ENCODE results near the gene WDR27.

WDR27 gene

GRCh38 chr6:169510871-169511270 lies 191.0 kb downstream of the WDR27 start:
- DNase-seq: no peak

- no peak for DNase-seq
Observed at GRCh38 chr6:169508452-169508851, 193.4 kb downstream of the WDR27 start.

- DNase-seq: no peak
Observed at GRCh38 chr6:169503422-169504152, 198.2 kb downstream of the WDR27 start.

DNA sequence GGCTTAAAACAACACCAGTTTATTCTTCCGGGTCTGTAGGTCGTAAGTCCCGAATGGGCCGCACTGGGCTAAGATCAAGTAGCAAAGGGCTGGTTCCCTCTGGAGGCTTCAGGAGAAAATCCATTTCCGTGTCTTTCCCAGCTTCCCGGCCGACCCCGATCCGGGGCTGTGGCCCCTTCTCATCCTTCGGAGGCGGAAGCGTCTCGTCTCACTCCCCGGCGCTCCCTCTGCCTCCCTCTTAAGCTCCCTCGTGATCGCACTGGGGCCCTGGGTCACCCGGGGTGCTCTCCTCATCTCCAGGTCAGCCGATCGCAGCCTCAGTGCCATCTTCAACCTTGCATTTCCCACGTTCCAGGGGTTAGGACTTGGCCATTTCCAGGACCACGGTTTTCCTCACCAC lies 199.4 kb downstream of the WDR27 start:
- no peak for DNase-seq

DNA sequence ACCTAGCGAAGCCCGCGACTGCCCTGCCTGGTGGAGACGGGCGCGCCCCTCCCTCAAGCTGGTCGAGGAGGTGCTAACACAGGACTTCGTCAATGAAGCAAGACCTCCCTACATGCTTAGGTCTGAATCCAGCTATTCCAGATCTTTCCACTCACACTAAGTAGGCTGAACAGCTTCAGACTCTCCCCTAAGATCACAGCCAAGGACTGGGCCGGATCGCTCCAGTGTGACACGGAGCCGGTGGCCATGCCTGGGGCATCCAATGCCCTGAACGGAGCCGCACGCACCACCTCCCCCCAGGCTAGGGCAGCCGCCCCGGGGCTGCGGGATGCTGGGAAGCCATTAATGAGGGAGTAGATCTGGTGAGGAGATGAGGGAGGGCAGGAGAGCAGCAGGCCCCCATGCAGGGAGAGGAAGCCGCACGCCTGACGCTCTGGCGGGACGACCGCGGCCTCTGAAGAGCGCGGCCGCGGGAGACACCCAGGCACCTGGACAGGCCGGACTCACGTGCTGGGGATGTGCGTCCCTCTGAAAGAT lies 200.0 kb downstream of the WDR27 start:
- DNase-seq: no peak

DNA sequence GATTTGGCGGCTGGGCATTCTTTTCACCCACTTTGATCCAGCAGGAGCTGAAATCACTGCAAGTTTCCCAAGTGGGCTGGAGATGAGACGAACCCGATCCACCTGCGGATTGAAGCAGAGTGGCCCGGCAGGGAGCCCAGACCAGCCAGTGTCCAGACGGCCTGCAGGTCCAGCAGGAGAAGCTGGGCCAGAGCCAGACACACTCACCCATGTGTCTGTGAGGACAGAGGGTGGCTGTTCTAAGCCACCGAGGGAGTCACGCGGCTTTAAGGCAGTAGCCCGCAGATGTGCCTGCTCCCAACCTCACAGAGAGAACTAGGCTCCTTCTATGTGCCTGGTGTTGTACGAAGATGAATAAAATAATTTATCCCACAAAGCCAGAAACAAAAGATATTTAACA lies 200.7 kb downstream of the WDR27 start:
- no peak for DNase-seq

DNA sequence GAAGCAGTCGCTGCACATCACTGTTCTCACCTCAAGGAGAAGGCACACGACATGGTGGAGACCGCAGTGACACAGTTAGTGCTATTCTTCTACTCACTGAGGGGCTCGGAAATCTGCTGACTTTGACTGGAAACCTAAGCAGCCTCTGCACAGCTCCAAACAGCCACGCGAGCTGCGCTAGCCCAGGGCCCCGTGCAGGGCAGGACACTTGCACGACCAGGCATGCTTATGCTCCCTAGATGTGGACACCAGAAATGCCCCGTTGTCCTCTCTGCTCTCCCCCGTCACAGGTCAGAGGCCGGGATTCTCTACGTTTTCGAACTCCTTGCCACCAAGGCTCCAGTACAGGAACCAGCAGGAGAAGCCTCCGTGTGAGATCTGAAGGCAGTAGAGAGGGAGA lies 201.1 kb downstream of the WDR27 start:
- no peak for DNase-seq

- DNase-seq: no peak
Observed at GRCh38 chr6:169499848-169500247, 202.0 kb downstream of the WDR27 start.

GRCh38 chr6:169498916-169499513 lies 202.8 kb downstream of the WDR27 start:
- DNase-seq: no peak

DNA sequence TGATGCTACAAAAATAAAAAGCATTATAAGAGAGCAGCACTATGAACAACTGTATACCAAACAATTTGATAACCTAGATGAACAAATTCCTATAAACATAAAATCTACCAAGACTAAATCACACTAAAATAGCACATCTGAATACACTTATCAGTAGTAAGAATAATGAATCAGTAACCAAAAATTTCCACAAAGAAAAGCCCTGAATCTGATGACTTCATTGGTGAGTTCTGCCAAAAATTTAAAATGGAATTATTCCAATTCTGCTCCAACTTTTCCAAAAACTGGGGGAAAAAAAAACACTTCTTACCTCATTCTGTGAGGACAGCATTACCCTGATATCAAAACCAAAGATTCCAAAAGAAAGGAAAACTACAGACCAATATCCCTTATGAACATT lies 206.2 kb downstream of the WDR27 start:
- DNase-seq: no peak

GRCh38 chr6:169494038-169494437 lies 207.8 kb downstream of the WDR27 start:
- DNase-seq: no peak

- DNase-seq: no peak
Observed at GRCh38 chr6:169491482-169491881, 210.3 kb downstream of the WDR27 start.

DNA sequence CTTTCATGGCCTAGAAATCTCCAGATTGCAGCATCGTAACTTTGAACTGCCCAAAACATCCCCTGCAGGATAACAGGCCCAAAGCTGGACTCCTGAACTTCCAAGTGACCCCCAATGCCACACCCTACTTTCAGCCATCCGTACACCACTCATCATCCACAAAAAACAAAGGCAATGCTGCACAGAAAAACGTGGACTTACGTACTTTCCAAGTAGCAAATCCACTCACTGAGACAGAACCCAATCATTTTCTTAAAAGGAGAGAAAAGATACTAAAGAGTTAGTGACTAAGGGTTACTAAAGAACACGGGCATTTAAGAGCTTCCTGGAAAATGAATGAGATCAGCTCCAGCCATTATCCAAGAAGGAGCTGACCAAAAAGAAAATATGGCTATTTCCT lies 211.0 kb downstream of the WDR27 start:
- no peak for DNase-seq

- DNase-seq: no peak
Observed at GRCh38 chr6:169490246-169490641, 211.6 kb downstream of the WDR27 start.

- DNase-seq: no peak
Observed at GRCh38 chr6:169489563-169490245, 212.1 kb downstream of the WDR27 start.

DNA sequence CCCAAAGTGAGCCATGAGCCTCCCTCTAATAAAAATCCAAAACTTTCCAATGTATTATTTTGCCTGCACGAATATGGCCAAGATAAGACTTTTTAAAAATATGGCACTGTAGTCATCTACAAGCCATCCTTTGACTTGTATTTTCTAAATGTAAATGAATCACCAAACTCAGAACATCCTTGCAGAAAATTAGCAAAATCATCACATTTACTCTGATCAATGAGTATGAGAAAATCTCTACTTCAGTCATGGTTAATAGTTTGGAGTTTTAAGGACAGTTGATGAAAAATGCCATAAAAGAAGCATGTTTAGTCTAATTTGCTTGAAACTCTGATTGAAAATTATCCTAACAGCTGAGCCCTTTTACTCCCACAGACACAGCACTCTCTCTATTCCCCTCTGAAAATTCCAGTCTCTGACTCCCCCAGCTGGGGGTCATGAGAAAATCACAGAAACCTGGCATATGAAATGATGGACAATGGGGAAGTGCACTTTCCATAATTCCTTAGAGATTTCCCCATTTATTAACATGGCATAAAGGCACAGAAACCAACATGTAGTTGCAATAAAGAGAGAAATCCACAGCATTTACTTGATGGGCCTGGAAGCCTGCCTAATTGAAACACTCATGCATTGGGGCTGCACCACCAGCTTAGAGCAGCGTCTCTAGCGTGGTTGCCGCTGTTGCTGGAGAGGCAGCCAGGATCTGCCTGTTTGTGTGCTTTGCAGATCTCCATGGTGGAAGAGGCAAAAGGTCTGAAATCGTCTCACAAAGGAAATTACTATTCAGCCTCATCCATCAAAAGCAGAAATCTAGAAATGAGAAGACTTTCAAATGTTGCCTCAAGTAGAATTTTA lies 214.0 kb downstream of the WDR27 start:
- no peak for DNase-seq

- no peak for DNase-seq
Observed at GRCh38 chr6:169479783-169480495, 221.9 kb downstream of the WDR27 start.

- DNase-seq: no peak
Observed at GRCh38 chr6:169474362-169474761, 227.5 kb downstream of the WDR27 start.

GRCh38 chr6:169473663-169474062 lies 228.2 kb downstream of the WDR27 start:
- DNase-seq: no peak

GRCh38 chr6:169472786-169473416 lies 228.9 kb downstream of the WDR27 start:
- no peak for DNase-seq

GRCh38 chr6:169470790-169471189 lies 231.0 kb downstream of the WDR27 start:
- DNase-seq: no peak

GRCh38 chr6:169469028-169469427 lies 232.8 kb downstream of the WDR27 start:
- DNase-seq: no peak
